ENCODE measurements around the gene ERC2.

The ERC2 gene

GRCh38 chr3:56137415-56137814 is 330.9 kb downstream of the ERC2 start:
- TF ChIP-seq CTCF (conservative IDR thresholded peaks at IDR 0.05; ENCODE audit: low read length) (no peak), EZH2phosphoT487 (IDR thresholded peaks at IDR 0.05; ENCODE audit: borderline replicate concordance) (no peak)
- Histone ChIP-seq H3K4me3 (ENCODE audit: low read length, poor library complexity, severe bottlenecking) (no peak overlapping the region), H4K20me1 (ENCODE audit: insufficient read depth, low read length, poor library complexity, severe bottlenecking) (no peaks in the 10 kb centered on the region), H3K9me3 (ENCODE audit: insufficient read depth, low read depth, low read length) (no peaks in the 10 kb centered on the region), H3K4me1 (ENCODE audit: insufficient read depth, low read length, poor library complexity, severe bottlenecking) (no peaks in the 10 kb centered on the region), H3K36me3 (ENCODE audit: insufficient read depth, low read length) (no peaks in the 10 kb centered on the region), H3F3A (ENCODE audit: low read depth) (no peaks in the 10 kb centered on the region), H3K79me2 (ENCODE audit: insufficient read depth, low read length) (no peaks in the 10 kb centered on the region), H3K9ac (ENCODE audit: low read depth, low read length, poor library complexity, severe bottlenecking) (no peak overlapping the region), H3K9me2 (replicated peaks; ENCODE audit: low read depth, low read length) (no peaks in the 10 kb centered on the region), H2AFZ (ENCODE audit: low read length) (no peak overlapping the region), H3K4me2 (ENCODE audit: low read depth, low read length, poor library complexity, severe bottlenecking) (no peak overlapping the region), H3K27me3 (ENCODE audit: insufficient read depth, low read length, poor library complexity, severe bottlenecking) (no peaks in the 10 kb centered on the region)

GRCh38 chr3:56136514-56136913 is 331.8 kb downstream of the ERC2 start:
- Histone ChIP-seq H2AFZ (ENCODE audit: low read length) (no peak overlapping the region), H3K4me3 (ENCODE audit: low read length, poor library complexity, severe bottlenecking) (no peak overlapping the region), H3K79me2 (ENCODE audit: insufficient read depth, low read length) (no peaks in the 10 kb centered on the region), H3K4me2 (ENCODE audit: low read depth, low read length, poor library complexity, severe bottlenecking) (no peak overlapping the region), H4K20me1 (ENCODE audit: insufficient read depth, low read length, poor library complexity, severe bottlenecking) (no peaks in the 10 kb centered on the region), H3K9me2 (replicated peaks; ENCODE audit: low read depth, low read length) (no peaks in the 10 kb centered on the region), H3F3A (ENCODE audit: low read depth) (no peaks in the 10 kb centered on the region), H3K27me3 (ENCODE audit: insufficient read depth, low read length, poor library complexity, severe bottlenecking) (no peaks in the 10 kb centered on the region), H3K9me3 (ENCODE audit: insufficient read depth, low read depth, low read length) (no peaks in the 10 kb centered on the region), H3K4me1 (ENCODE audit: insufficient read depth, low read length, poor library complexity, severe bottlenecking) (no peaks in the 10 kb centered on the region), H3K36me3 (ENCODE audit: insufficient read depth, low read length) (no peaks in the 10 kb centered on the region), H3K9ac (ENCODE audit: low read depth, low read length, poor library complexity, severe bottlenecking) (no peak overlapping the region)
- TF ChIP-seq EZH2phosphoT487 (IDR thresholded peaks at IDR 0.05; ENCODE audit: borderline replicate concordance) = no peak
- TF ChIP-seq CTCF (conservative IDR thresholded peaks at IDR 0.05; ENCODE audit: low read length) = no peak

- H3K4me1 ChIP-seq (ENCODE audit: insufficient read depth, low read length, poor library complexity, severe bottlenecking) = no peaks in the 10 kb centered on the region
- TF ChIP-seq EZH2phosphoT487 (IDR thresholded peaks at IDR 0.05; ENCODE audit: borderline replicate concordance) (no peak), CTCF (conservative IDR thresholded peaks at IDR 0.05; ENCODE audit: low read length) (no peak)
Observed at GRCh38 chr3:56135941-56136340, 332.3 kb downstream of the ERC2 start.

More at GRCh38 chr3:56135941-56136340, 332.3 kb downstream of the ERC2 start:
- Histone ChIP-seq H2AFZ (ENCODE audit: low read length) (no peak overlapping the region), H4K20me1 (ENCODE audit: insufficient read depth, low read length, poor library complexity, severe bottlenecking) (no peaks in the 10 kb centered on the region), H3K9ac (ENCODE audit: low read depth, low read length, poor library complexity, severe bottlenecking) (no peak overlapping the region), H3K27me3 (ENCODE audit: insufficient read depth, low read length, poor library complexity, severe bottlenecking) (no peaks in the 10 kb centered on the region), H3K9me3 (ENCODE audit: insufficient read depth, low read depth, low read length) (no peaks in the 10 kb centered on the region), H3K4me3 (ENCODE audit: low read length, poor library complexity, severe bottlenecking) (no peak overlapping the region), H3F3A (ENCODE audit: low read depth) (no peaks in the 10 kb centered on the region), H3K36me3 (ENCODE audit: insufficient read depth, low read length) (no peaks in the 10 kb centered on the region), H3K79me2 (ENCODE audit: insufficient read depth, low read length) (no peaks in the 10 kb centered on the region), H3K4me2 (ENCODE audit: low read depth, low read length, poor library complexity, severe bottlenecking) (no peak overlapping the region), H3K9me2 (replicated peaks; ENCODE audit: low read depth, low read length) (no peaks in the 10 kb centered on the region)
